Anterior cingulate cortex (tissue), 58 donors: ENCODE data around the gene PRTG.
"Not testable (repeated sequence)": the region's sequence is repeated elsewhere in the genome, so short reads cannot be mapped to it uniquely, and the experiment has no call there.

Source experiments
- DNase-seq, 58 donors: peaks; one replicate each; lab custom pipeline; 2025; lab: John Stamatoyannopoulos, UW

The PRTG gene

DNA sequence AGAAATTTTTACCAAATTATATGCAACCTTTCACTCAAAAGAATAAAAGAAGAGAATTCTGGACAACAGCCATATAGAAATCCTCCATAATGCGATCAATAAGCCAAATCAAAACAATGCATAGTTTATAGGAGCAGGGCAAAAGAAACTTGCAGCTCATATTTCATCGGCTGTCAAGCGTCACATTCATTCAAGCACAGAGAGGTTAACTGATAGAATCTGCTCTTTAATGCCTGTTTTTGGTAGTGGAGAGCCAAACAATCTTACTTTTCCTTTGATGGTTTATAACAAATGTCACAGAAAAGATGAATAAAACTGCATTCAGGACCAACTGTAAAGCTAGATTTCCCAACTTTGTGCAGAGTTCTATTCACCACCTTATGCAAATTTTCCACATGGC is 35.4 kb downstream of the PRTG start:
- no peak for DNase-seq

DNA sequence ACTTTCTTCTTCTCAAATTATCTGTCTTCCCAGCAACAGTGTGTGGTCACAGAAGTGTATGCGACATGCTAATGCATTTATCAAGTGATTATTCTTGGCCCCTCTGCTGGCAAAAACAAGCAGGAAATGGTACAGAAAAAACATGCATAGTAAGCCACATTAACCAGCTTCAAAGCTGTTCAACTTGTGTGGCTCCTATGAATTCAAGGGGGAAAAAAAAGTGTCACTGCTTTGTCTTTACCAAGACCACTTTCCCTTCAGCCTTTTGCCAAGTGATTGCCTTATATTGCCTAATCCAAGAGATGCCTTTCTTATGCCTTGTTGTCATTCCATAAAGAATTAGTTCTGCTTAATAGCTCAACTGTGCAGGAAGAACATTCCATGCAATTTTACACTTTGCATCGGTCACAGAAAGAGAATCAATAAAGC is 39.1 kb downstream of the PRTG start:
- DNase-seq, result no peak

DNA sequence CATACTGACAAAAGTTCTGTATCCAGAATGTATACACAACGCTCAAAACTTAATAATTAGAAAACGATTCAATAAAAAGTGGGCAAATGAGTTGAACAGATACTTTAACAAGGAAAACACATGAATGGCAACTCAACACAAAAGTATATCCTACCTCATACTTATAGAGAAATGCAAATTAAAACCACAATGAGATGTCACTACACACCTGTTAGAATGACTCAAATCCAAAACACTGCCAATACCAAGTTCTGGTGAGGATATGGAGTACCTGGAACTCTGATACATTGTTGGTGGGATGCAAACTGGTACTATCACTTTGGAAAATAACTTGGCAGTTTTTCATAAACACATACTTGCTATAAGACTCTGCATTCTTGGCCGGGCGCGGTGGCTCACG is 42.1 kb downstream of the PRTG start:
- DNase-seq, result no peak

DNA sequence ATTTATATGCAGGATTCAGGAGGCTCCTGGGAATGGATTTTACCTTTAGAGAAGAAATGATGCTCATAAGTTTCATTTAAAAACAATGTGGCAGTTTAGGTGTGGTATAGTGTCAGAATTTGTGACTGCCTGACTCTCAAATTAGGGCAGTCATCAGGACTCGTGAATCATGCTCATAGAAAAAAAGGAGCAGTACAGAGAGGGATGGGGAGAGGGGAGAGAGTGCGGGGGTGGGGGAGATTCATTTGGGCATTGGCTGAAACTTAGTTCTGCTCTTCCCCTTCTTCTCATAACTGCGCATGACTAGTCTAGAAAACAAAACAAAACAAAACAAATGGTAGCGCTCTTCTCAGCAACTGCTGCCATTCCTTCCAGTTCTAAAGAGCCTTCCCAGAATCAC is 44.3 kb downstream of the PRTG start:
- no peak for DNase-seq

DNA sequence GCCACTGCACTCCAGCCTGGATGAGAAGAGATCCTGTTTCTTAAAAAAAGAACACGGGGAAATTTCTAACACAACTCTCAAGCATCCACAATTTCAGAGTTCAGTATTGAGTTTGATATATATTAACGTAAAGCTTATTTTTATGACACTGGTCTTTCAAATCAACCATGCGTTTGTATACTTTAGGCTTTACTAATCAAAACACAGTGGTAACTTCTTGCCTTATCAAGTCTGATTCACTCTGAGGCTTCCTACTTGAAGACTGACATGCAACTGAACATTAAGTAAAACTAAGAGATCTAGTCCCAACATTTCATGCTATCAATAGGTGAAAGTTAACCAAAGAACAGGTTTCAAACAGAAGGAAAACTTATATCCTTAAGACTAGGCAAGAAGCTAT is 46.7 kb downstream of the PRTG start:
- DNase-seq, result no peak

DNA sequence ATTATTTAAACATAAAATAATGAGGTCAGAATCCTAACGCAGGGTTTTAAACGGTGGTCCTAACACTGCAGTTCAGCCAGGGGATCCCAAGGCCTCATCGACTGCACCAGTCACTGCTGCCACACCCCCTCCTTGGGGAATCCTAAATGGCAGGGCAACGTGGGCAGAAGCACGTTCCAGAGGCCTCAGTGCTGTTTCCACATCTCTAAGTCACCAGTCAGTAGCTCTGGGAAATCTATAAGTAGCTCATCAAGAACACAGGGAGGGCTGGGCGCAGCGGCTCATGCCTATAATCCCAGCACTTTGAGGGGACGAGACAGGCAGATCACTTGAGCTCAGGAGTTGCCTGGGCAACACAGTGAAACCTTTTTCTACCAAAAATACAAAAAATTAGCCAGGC is 47.5 kb downstream of the PRTG start:
- no peak for DNase-seq

DNA sequence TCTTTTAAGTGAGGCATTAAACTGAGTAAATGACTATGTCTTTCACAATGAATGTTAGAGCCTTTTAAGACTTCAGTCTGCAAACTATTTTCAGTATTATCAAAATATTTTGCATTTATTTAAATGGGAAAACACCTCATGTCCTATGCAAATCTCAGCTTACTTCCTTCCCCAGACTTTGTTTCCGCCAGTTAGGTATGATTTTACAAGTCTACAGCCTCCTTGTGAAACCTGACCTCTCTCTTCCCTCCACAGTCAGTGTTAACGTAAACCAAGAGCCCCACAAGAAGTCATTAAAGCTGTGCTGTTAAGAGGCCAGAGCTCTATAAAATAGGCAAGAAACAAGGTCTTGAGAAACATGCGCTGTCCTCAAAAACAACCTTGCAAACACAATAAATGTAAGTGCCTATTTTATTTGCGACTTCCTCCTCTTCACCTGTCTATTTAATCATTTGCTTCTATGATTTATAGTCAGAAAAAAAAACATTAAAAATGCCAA is 48.3 kb downstream of the PRTG start:
- DNase-seq, result no peak

DNA sequence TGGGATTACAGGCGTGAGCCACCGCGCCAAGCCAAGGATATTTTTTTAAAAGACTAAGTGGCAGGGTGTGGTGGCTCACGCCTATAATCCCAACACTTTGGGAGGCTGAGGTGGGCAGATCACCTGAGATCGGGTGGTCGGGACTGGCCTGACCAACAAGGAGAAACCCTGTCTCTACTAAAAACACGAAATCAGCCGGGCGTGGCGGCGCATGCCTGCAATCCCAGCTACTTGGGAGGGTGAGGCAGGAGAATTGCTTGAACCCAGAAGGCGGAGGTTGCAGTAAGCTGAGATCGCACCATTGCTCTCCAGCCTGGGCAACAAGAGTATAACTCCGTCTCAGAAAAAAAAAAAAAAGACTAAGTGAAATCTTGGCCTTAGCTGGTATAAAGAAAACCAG is 49.8 kb downstream of the PRTG start:
- DNase-seq, result not testable (repeated sequence)

DNA sequence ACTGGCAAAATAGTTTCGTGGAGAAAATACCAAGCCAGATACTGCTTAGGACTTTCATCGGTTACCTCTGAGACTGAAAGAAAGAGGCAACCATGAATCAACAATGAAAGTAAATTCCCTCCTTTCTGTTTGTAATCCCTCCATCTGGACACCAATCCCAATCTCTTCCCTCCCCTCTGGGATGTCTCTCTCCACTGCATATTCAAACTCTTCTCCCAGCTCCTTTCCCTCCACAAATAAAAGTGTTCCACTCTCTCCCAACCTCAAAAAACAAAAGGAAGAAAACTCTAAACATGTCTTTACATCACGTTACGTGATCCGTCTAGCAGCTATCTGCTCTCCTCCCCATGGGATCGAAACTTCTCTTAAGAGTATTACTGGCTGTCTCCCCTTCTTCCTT is 55.2 kb downstream of the PRTG start:
- no peak for DNase-seq

DNA sequence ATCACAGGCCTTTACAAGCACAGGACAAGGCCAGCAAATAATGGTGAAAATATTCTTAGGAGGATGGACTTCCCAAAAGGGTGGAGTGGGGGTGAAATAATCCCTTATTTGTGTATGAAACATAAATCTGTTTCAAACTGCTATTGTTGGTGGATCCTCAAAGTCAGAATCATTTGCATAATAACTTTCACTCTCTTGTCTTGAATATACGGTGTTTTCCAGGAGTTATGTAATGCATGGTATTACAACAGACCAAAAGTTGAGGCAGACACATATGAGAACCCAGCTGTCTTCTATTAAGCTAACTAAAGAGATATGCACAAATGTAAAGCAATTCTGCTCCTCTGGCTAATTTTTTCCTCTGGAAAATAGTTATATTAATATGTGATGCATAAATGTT is 57.7 kb downstream of the PRTG start:
- DNase-seq, result no peak

DNA sequence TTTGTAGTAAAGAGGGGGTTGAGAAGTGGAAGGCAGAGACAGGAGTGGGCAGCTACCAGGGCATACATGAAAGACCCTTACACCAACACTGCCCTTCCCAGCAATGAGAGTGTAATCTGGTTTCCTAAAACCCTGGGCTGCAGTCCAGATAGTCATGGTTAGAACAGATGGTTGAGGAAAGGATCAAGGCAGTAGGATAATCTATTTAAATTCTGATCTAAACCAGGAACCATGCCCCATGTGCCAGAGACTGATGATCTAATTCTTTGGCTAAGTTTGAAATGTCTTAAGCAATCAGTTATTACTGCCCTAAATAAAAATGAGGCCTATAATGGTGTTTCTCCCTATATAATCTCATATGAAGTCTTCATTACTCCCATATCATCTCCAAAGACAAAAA is 59.6 kb downstream of the PRTG start:
- no peak for DNase-seq

DNA sequence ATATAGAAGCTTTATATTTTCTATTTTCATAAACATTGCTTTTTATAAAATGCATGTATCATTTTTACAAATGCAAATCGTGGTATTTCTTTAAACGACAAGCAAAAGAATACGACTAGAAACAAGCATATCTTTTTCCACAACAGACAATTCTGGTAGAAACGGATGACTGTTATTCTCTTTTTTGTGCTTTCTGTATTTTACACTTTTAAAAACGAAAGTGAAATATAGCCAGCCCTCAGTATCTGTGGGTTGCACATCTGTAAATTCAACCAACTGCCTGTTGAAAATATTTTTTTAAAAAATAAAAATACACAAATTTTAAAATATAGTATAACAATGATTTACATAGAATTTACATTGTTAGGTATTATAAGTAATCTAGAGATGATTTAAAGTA is 61.3 kb downstream of the PRTG start:
- DNase-seq, result no peak

DNA sequence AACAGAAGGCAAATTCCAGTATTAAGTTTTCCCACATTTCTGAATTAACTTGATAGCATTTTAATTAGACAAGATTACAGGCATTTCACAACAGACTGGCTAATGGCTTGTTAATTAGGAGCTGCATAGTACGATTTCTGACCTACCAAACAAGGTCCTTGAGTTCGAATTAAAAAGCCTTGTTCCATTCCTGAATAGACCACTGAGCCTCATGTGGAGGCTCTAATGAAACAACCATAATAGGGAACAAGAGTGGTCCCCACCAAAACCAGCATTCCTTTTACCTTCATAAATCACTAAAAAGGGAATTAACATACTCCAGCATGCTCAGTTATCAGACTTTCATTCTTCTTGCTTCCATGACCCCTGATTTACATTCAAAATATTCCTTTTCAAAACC is 66.4 kb downstream of the PRTG start:
- DNase-seq, result no peak

DNA sequence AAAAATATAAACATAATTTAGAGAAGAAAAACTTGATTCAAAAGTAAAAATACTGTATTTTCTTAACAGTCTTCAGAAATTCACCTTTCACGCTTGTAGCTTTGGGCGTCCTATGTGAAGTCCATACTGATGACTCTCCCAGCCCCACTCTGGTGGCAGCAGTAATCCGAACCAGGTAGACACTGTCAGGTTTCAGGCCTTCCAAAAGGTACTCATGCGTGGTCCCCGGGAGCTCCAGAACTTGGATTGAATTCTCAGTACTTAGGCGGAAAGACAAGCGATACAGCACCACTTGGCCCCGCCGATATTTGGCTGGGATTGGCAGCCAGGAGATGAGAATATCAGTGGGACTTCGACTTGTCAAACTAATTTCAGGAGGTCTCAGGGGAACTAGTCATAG is 69.7 kb downstream of the PRTG start:
- DNase-seq, result no peak

DNA sequence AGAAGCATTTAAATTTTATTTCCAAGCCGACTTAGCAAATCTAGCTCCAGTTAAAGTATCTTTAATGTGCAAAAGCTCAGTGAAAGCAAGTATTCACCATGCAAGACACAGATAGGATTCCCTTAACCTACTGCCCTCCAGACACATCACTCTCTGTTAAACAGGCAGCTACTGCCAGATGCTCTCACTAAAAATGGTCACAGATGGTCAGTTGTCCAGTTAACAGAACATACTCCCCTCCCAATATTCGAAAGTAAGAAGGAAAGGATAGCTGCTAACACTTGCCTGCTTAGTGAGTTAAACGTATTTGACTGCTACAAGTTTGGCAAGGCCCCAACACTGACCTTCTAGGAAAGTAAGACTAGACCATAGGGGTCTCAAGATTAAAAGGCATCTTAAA is 73.7 kb downstream of the PRTG start:
- no peak for DNase-seq

DNA sequence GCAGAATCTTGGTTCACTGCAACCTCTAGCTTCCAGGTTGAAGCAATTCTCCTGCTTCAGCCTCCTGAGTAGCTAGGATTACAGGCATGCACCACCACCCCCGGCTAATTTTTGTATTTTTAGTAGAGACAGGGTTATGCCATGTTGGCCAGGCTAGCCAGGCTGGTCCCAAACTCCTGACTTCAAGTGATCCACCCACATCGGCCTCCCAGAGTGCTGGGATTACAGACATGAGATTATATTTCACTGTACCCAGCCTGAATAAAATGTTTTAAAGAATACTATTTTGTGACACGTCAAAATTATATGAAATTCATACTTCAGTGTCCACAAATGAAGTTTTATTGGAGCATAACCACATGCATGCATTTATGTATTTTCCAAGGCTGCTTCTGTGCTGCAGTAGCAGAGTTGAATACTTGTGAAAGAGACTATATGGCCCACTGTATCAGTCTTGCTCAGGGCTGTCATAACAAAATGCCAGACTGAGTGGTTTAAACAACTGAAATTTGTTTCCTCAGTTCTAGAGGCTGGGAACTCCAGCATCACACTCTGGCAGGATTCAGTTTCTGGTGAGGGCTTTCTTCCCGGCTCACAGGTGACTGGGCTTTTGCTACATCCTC is 77.2 kb downstream of the PRTG start:
- no peak for DNase-seq

DNA sequence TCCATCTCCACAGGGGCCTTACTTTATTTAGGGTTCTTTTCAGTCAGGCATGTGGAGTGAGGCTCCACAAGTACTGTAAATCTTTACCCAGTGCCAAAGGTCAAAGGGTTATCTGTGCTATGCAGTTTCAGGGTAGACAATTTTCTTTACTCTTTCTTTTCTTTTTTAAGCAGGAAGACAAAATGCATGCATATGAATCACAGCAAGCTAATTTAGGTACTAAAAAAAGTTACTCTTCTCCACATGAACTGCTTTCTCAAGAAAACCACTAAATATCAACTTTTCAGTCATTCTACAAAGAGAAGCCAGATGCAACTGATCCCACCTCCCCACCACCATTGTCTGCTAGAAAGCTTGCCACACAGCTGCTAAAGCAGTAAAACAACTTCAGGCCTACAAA is 81.5 kb downstream of the PRTG start:
- DNase-seq, result no peak

DNA sequence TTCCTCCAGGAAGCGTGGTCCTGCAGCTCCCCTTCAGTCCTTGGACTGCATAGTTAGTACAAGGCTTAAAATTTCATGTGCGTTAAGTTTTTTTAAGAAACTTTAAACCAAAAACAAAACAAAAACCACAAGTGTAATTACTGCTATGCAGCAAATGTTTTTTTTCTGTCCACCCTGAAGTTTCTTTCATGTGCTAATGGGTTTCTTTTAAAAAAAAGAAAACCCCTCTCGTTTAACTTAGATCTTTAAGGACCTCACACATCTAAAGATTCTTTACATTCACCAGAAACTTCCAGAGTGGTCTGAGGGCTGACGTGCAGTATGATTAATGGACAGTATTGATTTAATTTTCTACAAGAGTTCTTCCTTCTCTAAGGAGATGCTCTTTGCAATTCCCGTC is 82.8 kb downstream of the PRTG start:
- DNase-seq, result no peak

DNA sequence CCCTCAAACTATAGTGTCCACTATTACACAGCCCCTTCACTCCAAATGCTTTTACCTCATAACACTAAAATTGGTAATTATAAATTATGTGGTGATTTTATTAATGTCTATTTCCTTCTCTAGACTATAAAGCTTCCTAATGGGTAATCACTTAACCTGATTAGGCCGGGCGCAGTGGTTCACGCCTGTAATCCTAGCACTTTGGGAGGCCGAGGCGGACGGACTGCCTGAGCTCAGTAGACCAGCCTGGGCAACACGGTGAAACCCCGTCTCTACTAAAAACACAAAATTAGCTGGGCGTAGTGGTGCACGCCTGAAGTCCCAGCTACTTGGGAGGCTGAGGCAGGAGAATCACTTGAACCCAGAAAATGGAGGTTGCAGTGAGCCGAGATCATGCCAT is 83.5 kb downstream of the PRTG start:
- no peak for DNase-seq

DNA sequence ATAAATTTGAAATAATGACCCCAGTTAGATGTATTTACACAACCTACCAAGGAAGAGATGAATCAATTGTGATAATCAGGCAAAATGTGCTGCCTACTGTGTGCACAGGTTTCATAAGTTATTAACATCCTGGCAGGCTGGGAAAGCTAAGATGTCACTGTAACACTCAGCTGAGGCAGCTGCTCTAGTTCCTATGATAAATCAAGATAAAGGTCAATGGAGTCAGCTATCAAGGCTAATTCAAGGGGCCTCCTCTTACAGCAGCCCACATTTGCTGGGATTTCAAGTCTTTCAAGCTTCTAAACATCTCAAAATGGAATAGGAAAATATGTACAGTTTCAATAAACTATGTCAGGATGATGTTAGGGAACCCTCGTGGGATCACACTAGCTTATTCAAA is 84.1 kb downstream of the PRTG start:
- DNase-seq, result no peak

DNA sequence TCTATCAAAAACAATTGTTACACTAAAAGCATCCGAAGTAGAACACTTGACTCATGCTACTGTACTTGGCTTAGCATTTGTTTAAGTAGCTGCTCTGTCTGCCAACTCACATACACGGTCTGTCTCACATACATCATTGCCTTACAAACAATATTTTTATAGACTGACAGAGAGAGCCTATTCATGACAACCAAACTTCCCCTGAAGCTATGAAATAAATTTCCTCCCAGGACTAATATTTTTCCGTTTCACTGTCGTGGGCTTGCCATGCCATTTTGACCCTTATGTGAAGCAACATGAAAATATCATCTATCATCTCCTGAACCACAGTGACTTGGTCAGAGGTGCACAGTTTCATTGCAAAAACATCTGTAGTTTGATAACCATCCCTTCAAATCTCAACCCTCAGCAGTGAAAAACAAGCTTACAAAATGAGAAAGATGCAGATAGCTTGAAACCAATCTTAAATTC is 88.4 kb downstream of the PRTG start:
- DNase-seq, result no peak

DNA sequence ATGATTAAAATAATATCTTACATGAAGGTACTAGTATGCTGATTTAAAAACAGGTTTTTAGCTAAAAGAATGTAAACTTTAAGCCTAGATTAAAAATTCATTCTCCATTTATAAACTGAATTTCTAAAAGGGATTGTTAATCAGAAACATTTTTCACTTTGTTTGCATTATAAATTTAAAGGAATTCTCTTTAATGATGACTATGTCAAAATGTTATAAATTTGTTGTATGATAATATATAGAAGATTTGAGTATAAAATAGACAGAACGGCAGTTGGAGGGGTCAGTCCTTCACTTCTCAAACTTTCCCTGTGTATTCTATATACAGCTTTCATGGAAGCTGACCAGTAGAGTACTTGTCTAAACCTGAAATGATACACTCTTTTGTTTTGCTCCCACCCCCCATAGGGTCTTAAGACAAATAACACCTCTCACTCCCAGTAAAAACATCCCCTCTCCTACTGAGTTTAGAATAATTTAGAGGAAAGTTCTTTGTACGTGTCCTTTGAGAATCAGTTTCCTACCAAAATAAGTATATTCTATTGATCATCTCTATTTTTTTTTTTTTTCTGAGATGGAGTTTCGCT is 90.0 kb downstream of the PRTG start:
- no peak for DNase-seq

DNA sequence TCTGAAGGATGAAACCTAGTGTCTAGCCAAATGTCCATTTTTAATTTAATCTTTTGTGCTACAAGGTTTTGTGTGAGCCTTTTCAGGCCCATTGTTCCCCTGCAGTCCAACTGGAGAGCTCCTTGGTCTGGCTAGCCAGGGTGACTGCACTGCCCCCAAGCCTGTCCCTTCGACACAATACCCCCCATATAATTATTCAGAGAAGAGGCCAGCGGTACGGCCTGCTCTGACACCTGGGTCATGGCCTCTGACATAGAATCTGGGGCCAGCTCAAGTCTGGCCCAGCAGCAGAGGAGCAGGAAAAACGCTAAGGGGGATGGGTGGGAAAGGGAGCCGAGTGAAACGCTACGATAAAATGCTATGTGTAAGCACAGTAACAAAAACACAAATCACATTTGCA is 90.6 kb downstream of the PRTG start:
- no peak for DNase-seq
